SU-DHL-6 (cell line): Measurements from ENCODE around the gene ABCD1.

Experiments used
- H2AFZ ChIP-seq: fragments of 200-600 bp; sonication (generic); 2 replicates; pipeline ENCODE4 v1.6.1; 2014; ENCODE audit warnings: low read depth, mild to moderate bottlenecking, moderate library complexity, mixed read lengths, antibody characterized with exemption, low read length; ENCODE audit not compliant: severe bottlenecking
- H3F3A ChIP-seq: fragments of 200-600 bp; shearing (Covaris generic); 2 replicates; pipeline ENCODE4 v1.6.0; 2016; ENCODE audit warnings: antibody characterized with exemption, mild to moderate bottlenecking; ENCODE audit not compliant: insufficient read depth
- H3K27ac ChIP-seq: fragments of 200-600 bp; sonication (generic); 2 replicates; pipeline ENCODE4 v1.5.1; 2016; ENCODE audit warnings: low read depth, mild to moderate bottlenecking, low read length, moderate library complexity, mixed read lengths
- H3K27me3 ChIP-seq: fragments of 200-600 bp; sonication (generic), shearing (Covaris generic); 2 replicates; pipeline ENCODE4 v1.6.0; 2014; ENCODE audit warnings: mild to moderate bottlenecking, low read length
- H3K36me3 ChIP-seq: fragments of 200-600 bp; sonication (generic); 2 replicates; pipeline ENCODE4 v1.6.1; 2014; ENCODE audit warnings: mild to moderate bottlenecking, low read length, mixed read lengths
- H3K4me2 ChIP-seq: fragments of 300-600, 200-600 bp; shearing (Covaris generic), sonication (generic); 2 replicates; pipeline ENCODE4 v1.6.0; 2014; ENCODE audit warnings: low read length, low read depth, mild to moderate bottlenecking; ENCODE audit not compliant: poor library complexity, severe bottlenecking
- H3K4me3 ChIP-seq: fragments of 200-600 bp; sonication (generic); 2 replicates; pipeline ENCODE4 v1.5.1; 2014; ENCODE audit warnings: antibody characterized with exemption, low read length, mild to moderate bottlenecking, mixed read lengths; ENCODE audit not compliant: insufficient read depth, poor library complexity, severe bottlenecking
- H3K79me2 ChIP-seq: fragments of 200-600 bp; sonication (generic); 2 replicates; pipeline ENCODE4 v1.6.1; 2014; ENCODE audit warnings: mild to moderate bottlenecking, low read length, moderate library complexity; ENCODE audit not compliant: insufficient read depth
- H3K9ac ChIP-seq: fragments of 200-600 bp; sonication (generic); 2 replicates; pipeline ENCODE4 v1.7.0; 2014; ENCODE audit warnings: mild to moderate bottlenecking, low read length
- H3K9me2 ChIP-seq: fragments of 200-600 bp; sonication (generic); replicated peaks from 2 replicates; pipeline ENCODE4 v1.6.1; 2014; ENCODE audit warnings: low read length; ENCODE audit not compliant: insufficient read depth
- H3K9me3 ChIP-seq: fragments of 200-600 bp; sonication (generic); 2 replicates; pipeline ENCODE4 v1.6.1; 2014; ENCODE audit warnings: low read length, mixed read lengths; ENCODE audit not compliant: insufficient read depth
- H4K20me1 ChIP-seq: fragments of 200-600 bp; sonication (generic); 2 replicates; pipeline ENCODE4 v1.6.1; 2014; ENCODE audit warnings: low read depth, mild to moderate bottlenecking, antibody characterized with exemption, low read length, moderate library complexity, mixed read lengths
- EZH2phosphoT487 ChIP-seq: fragments of 200-600 bp; sonication (generic), shearing (Covaris generic); conservative IDR thresholded peaks from 2 replicates; pipeline ENCODE4 v1.6.1; 2018; ENCODE audit warnings: mild to moderate bottlenecking, antibody characterized with exemption, low read length, moderate library complexity, mixed read lengths
- TF ChIP-seq, protein P1 (sequence below): fragments of 200-600 bp; sonication (generic); IDR thresholded peaks from one replicate; pipeline ENCODE4 v1.5.1; 2017; ENCODE audit warnings: antibody characterized with exemption, mild to moderate bottlenecking, low read length, moderate library complexity; ENCODE audit not compliant: insufficient read depth, poor library complexity, severe bottlenecking

ABCD1 gene

DNA sequence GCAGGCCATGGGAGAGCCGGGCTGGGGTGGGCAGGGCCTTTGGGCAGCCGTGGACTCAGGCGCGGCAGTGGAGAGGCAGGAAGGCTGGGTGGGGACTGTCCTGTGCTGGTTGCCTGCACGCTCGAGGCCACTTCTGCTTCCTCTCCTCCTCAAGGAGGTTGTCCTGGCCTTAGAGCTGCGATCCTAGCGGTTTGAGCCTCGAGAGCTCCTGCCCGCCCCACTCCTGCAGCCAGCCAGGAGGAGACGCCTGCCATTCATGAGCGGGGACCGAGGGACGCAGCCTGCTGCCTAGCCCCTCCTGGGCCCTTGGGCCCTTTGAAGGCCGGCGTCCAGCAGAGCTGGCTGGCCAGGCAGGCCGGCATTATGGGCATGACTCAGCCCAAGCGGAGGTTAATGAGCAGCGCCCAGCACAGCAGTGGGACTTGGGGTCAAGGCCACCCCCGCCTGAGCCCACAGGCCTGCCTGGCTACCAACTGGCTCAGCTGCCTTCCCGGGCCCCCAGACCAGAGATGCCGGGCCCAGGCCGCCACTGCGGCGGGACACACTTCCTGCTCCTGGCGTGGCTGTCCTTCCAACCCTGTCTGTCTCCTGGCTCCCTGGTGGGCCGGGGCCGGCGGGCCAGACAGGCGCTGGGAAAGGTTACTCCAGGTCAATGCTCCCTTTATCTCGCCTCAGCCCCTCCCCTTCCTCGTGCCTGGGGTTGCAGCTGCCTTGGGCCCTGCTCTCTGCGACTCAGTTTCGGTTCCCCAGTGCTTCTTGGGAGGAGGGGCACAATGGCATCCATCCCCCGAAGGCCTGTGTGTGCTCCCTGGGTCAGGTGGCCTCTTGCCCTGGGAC, 1.8 kb downstream of the ABCD1 start:
- Histone ChIP-seq H3F3A (no peaks in the 10 kb centered on the region), H3K4me3 (no peak overlapping the region), H3K9me2 (no peaks in the 10 kb centered on the region), H3K27me3 (no peaks in the 10 kb centered on the region), H3K4me2 (no peak overlapping the region), H2AFZ (no peak overlapping the region), H3K9me3 (no peaks in the 10 kb centered on the region), H4K20me1 (no peaks in the 10 kb centered on the region), H3K27ac (no peak overlapping the region), H3K9ac (no peak overlapping the region), H3K79me2 (peaks cover 19% of the 10 kb centered on the region), H3K36me3 (no peaks in the 10 kb centered on the region)
- TF ChIP-seq EZH2phosphoT487 = no peak

DNA sequence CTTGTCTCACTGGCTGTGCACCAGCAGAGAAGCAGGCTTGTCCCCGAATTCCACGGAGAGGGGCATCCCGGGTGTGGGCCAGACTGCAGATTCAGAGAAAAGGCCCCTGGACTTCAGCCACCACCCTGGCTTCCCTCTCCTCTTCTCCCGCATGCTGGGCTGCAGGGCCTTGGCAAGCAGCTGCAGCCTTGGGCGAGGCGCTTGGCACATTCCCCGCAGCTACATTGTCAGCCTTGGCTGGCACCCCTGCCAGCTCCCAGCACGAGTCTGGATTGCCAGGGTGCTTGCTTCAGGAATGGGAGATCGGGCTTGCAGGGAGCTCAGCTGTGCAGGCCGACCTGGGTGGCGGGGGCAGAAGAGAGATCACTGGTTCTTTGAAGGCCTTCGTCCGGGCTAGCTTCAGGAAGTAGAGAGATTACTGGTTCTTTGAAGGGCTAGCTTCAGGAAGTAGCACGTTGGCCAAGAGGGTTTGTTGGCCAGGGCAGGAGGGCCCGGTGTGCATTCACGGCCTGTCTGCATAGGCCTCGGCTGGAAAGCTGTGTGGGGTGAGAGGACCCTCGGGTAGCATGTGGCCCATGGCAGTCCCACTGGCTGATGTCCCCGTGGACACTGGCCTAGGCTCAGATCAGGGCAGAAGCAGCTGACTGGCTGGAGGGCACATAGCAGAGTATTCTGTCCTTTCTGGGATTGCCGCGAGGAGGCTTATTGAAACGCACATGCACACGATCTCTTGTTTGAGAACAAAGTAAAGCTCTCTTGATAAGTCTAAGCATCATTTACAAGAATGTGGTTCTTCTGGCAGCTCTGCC, 2.7 kb downstream of the ABCD1 start:
- H3K9ac ChIP-seq = no peak overlapping the region
- TF ChIP-seq, protein P1, sequence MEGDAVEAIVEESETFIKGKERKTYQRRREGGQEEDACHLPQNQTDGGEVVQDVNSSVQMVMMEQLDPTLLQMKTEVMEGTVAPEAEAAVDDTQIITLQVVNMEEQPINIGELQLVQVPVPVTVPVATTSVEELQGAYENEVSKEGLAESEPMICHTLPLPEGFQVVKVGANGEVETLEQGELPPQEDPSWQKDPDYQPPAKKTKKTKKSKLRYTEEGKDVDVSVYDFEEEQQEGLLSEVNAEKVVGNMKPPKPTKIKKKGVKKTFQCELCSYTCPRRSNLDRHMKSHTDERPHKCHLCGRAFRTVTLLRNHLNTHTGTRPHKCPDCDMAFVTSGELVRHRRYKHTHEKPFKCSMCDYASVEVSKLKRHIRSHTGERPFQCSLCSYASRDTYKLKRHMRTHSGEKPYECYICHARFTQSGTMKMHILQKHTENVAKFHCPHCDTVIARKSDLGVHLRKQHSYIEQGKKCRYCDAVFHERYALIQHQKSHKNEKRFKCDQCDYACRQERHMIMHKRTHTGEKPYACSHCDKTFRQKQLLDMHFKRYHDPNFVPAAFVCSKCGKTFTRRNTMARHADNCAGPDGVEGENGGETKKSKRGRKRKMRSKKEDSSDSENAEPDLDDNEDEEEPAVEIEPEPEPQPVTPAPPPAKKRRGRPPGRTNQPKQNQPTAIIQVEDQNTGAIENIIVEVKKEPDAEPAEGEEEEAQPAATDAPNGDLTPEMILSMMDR = no peak
- no peak for TF ChIP-seq EZH2phosphoT487

DNA sequence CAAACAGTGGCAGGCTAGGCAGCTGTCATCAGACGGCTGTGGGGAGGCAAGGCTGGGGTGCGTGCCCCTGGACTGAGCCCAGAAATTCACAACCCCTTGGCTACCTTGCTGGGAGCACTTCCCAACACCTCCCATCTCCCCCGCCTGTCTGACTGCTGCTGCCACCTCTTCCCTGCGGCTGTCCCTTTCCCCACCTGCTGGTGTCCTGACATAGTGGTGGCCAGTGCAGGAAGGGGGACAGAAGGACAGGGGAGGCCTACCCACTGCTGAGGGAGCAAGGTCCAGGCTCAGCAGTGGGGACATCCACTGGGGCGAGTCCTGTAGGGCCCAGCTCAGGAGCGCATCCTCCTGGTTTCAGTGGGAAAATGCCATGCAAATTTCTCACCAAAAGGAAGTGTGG, 3.4 kb downstream of the ABCD1 start:
- Histone ChIP-seq H4K20me1 (no peaks in the 10 kb centered on the region), H3K27ac (no peak overlapping the region), H3K36me3 (no peaks in the 10 kb centered on the region), H3F3A (no peaks in the 10 kb centered on the region), H3K4me3 (no peak overlapping the region), H3K27me3 (no peaks in the 10 kb centered on the region), H3K9me2 (no peaks in the 10 kb centered on the region), H3K79me2 (peaks cover 7% of the 10 kb centered on the region; the same call in 1 of the 2 replicates), H3K4me2 (no peak overlapping the region), H3K9me3 (no peaks in the 10 kb centered on the region), H3K9ac (no peak overlapping the region), H2AFZ (no peak overlapping the region)
- TF ChIP-seq EZH2phosphoT487 = no peak
- TF ChIP-seq, protein P1 = no peak

More for the DNA sequence above, 2.7 kb downstream of the ABCD1 start:
- Histone ChIP-seq H3K9me3 (no peaks in the 10 kb centered on the region), H3K27me3 (no peaks in the 10 kb centered on the region), H3K4me2 (no peak overlapping the region), H3K4me3 (no peak overlapping the region), H3K9me2 (no peaks in the 10 kb centered on the region), H4K20me1 (no peaks in the 10 kb centered on the region), H3F3A (no peaks in the 10 kb centered on the region), H3K27ac (no peak overlapping the region), H3K79me2 (peaks cover 15% of the 10 kb centered on the region), H3K36me3 (no peaks in the 10 kb centered on the region), H2AFZ (no peak overlapping the region)
